Body of pancreas (tissue), 4 donors: ENCODE results near the gene HARBI1.

Experiments
- POLR2A ChIP-seq, 3 donors: fragments of 450-650 bp; IDR thresholded peaks; one replicate each; pipeline ENCODE4 v1.6.1; 2016; ENCODE audit warnings: antibody characterized with exemption in 3 of 3, mild to moderate bottlenecking in 2 of 3
- TF ChIP-seq, protein P1 (sequence below), 7 experiments: fragments of 450-650 bp in 4 of 7; fragments of 200-600 bp in 3 of 7; sonication (generic) in 3 of 7; IDR thresholded peaks; one replicate each; pipeline ENCODE4 v1.5.1; 2016 to 2019; ENCODE audit warnings: antibody characterized with exemption in 7 of 7

DNA sequence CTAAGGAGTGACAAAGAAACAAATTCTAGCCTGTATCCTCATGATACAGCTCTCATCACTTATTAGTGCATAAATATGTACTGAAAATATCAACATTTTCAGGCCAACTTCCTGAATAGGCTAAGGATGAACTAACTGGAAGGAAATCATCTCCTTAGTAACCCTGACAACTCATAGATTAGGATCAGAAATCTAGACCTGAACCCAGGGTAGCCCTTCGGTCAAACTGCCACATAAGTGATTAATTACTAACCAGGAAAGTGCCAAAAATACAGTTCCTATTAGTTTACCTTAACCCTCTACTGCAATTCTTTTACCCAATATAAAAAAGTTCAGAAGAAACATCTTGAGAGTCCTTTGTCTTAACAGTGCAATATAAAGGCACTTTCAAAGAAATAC is 63.2 kb downstream of the HARBI1 start:
- TF ChIP-seq, protein P1, sequence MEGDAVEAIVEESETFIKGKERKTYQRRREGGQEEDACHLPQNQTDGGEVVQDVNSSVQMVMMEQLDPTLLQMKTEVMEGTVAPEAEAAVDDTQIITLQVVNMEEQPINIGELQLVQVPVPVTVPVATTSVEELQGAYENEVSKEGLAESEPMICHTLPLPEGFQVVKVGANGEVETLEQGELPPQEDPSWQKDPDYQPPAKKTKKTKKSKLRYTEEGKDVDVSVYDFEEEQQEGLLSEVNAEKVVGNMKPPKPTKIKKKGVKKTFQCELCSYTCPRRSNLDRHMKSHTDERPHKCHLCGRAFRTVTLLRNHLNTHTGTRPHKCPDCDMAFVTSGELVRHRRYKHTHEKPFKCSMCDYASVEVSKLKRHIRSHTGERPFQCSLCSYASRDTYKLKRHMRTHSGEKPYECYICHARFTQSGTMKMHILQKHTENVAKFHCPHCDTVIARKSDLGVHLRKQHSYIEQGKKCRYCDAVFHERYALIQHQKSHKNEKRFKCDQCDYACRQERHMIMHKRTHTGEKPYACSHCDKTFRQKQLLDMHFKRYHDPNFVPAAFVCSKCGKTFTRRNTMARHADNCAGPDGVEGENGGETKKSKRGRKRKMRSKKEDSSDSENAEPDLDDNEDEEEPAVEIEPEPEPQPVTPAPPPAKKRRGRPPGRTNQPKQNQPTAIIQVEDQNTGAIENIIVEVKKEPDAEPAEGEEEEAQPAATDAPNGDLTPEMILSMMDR (IDR thresholded peaks at IDR 0.05), result no peak
- TF ChIP-seq POLR2A (IDR thresholded peaks at IDR 0.05), result no peak
